MCF 10A (cell line): Measurements from ENCODE around the gene MSANTD7. TPM values are rescaled to one million over a fixed set of nuclear protein-coding genes. Genes with fewer than 3 reads are reported as not detected.

Source experiments
- Bru-seq: library from RNA; stranded (reverse); fragments of 400-500 nt; gene quantifications from one replicate; lab custom pipeline; 2021; lab: Mats Ljungman, UMichigan
- BruChase-seq, 2 experiments: library from RNA; stranded (reverse); fragments of 400-500 nt; gene quantifications; one replicate each; lab custom pipeline; 2021; lab: Mats Ljungman, UMichigan
- BruUV-seq: library from RNA; stranded (reverse); fragments of 400-500 nt; replicated peaks from 2 replicates; lab custom pipeline; 2021; lab: Mats Ljungman, UMichigan
- CTCF ChIA-PET: fragments of 300-600 bp; sonication (Branson Sonifier 250); formaldehyde crosslinking; extraction: SDS; loops from one replicate; lab custom pipeline; 2021; ENCODE audit warnings: antibody characterized with exemption, inconsistent platforms; lab: Yijun Ruan, JAX
- POLR2A ChIA-PET: fragments of 300-600, 350-650 bp; sonication (Branson Sonifier 250); formaldehyde crosslinking; extraction: SDS; loops from one replicate; lab custom pipeline; 2020; ENCODE audit warnings: antibody characterized with exemption, inconsistent platforms; lab: Yijun Ruan, JAX
- DNase-seq: peaks from one replicate; pipeline ENCODE4 v3.0.0-alpha.2; 2018; ENCODE audit not compliant: unreplicated experiment
- H3K27ac Mint-ChIP-seq: one replicate; pipeline ENCODE4 v1.8.0; 2022; ENCODE audit warnings: mild to moderate bottlenecking, low read depth, mixed read lengths; ENCODE audit not compliant: unreplicated experiment
- H3K27me3 Mint-ChIP-seq: one replicate; pipeline ENCODE4 v1.8.0; 2022; ENCODE audit warnings: mixed read lengths; ENCODE audit not compliant: insufficient read depth, unreplicated experiment
- H3K36me3 Mint-ChIP-seq: one replicate; pipeline ENCODE4 v1.8.0; 2022; ENCODE audit warnings: mild to moderate bottlenecking, moderate library complexity, mixed read lengths; ENCODE audit not compliant: insufficient read depth, unreplicated experiment
- H3K4me1 Mint-ChIP-seq: one replicate; pipeline ENCODE4 v1.8.0; 2022; ENCODE audit warnings: mixed read lengths; ENCODE audit not compliant: insufficient read depth, unreplicated experiment
- H3K4me3 Mint-ChIP-seq: one replicate; pipeline ENCODE4 v1.8.0; 2022; ENCODE audit warnings: mild to moderate bottlenecking, moderate library complexity, mixed read lengths; ENCODE audit not compliant: unreplicated experiment
- H3K9me3 Mint-ChIP-seq: one replicate; pipeline ENCODE4 v1.8.0; 2022; ENCODE audit warnings: mixed read lengths; ENCODE audit not compliant: unreplicated experiment
- intact Hi-C: fragments of 100-400 bp; cut with micrococcal nuclease; formaldehyde crosslinking; loops from 2 replicates; pipeline ENCODE4 v1.14.1; 2022
- long read RNA-seq: library from polyadenylated mRNA; stranded (forward); transcript quantifications from one replicate; pipeline ENCODE4 v2.0.0, GENCODE V29; 2022
- total RNA-seq: library from RNA; stranded (reverse); gene quantifications from 2 replicates; pipeline ENCODE4 v1.2.3, GENCODE V29; 2022
- TF ChIP-seq, protein P1 (sequence below): fragments of 200-600 bp; IDR thresholded peaks from one replicate; pipeline ENCODE4 v1.8.0; 2022; ENCODE audit warnings: antibody characterized with exemption, mild to moderate bottlenecking; ENCODE audit not compliant: unreplicated experiment

The MSANTD7 gene
- total RNA-seq (17.2 and 18.1 TPM in 2 replicates), Bru-seq, nascent RNA (percentile 89 among the genes with signal in this experiment), BruChase-seq, experiment 1, labeled RNA remaining after a 6-hour chase (percentile 95 among the genes with signal in this experiment), BruChase-seq, experiment 2, labeled RNA remaining after a 2-hour chase (percentile 98 among the genes with signal in this experiment)
- long read RNA-seq, full-length matches to known transcripts: 42 of 50 reads
- long read RNA-seq, partial matches to known transcripts: 7 of 50 reads
- long read RNA-seq, other reads (novel, unspliced or antisense): 1 of 50 reads

DNA sequence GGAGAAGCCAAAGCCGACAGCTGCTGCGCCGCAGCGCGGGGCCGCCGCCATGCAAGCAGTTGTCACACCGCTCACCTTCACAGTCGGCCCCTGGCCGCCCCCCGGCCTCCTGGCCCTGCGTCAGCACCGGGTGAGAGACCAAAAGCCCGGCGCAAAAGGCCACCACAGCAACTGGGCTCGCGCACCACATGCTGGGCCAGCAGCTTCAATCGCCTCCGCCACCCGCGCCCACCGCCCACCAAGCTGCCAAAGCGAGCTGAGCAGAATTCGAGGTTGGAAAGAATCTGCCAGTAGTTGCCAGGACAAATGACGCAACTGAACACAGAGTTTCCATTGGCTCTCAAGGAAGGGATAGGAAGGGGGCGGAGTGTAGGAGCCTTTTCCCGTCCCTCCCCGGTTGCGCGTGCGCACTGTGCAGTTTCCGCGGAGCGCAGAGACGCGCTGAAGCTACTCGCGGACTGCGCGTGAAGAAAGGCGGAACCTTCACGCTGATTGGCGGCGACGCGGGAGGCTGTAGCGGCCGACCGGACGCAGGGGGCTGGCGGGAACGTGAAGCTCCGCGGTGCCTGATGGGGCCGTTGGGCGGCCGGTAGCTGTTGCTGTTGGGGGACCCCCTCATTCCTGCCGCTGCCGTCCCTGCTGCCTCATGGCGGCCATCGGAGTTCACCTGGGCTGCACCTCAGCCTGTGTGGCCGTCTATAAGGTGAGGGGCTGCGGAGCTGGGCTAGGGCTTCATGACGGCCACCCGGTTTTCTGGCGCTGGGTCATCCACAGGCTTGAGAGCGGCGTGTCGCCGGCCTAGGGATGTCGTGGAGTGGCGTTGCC, at the start of gene MSANTD7, which contains the start of the genes CDNF and HSPA14:
Gene MSANTD7 (plus strand): TSS at position 550 of the 825 bp plus-strand sequence. CDS start 3,979 bp downstream, outside the sequence.
Gene CDNF (minus strand): TSS at position 281 of the 825 bp plus-strand sequence. CDS start 91 bp downstream, at position 190.
Gene HSPA14 (plus strand): TSS at position 550 of the 825 bp plus-strand sequence. CDS start 97 bp downstream, at position 647.
- intact Hi-C loops: loop anchor here (1.0 to 10.0 kb wide), 6 partner anchors 40 to 537 kb away; partner anchors contain the start of genes DCLRE1C, FAM171A1, RPP38 and SUV39H2
- no peaks in the 10 kb centered on the region for H3K9me3 Mint-ChIP-seq
- TF ChIP-seq, protein P1, sequence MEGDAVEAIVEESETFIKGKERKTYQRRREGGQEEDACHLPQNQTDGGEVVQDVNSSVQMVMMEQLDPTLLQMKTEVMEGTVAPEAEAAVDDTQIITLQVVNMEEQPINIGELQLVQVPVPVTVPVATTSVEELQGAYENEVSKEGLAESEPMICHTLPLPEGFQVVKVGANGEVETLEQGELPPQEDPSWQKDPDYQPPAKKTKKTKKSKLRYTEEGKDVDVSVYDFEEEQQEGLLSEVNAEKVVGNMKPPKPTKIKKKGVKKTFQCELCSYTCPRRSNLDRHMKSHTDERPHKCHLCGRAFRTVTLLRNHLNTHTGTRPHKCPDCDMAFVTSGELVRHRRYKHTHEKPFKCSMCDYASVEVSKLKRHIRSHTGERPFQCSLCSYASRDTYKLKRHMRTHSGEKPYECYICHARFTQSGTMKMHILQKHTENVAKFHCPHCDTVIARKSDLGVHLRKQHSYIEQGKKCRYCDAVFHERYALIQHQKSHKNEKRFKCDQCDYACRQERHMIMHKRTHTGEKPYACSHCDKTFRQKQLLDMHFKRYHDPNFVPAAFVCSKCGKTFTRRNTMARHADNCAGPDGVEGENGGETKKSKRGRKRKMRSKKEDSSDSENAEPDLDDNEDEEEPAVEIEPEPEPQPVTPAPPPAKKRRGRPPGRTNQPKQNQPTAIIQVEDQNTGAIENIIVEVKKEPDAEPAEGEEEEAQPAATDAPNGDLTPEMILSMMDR: no peak
- ChIA-PET POLR2A (interaction anchor here (0.7 to 4.3 kb wide), 32 partner anchors 8 to 470 kb away, joined by 3 to 90 read pairs (median 4); partner anchors contain the start of genes DCLRE1C, MEIG1 and SUV39H2), CTCF (interaction anchor here (0.6 to 3.6 kb wide), 10 partner anchors 9 to 341 kb away, joined by 3 to 30 read pairs (median 4); no protein-coding TSS in a partner anchor)
- H3K36me3 Mint-ChIP-seq: peaks cover 28% of the 10 kb centered on the region
- no TSS peak for BruUV-seq
- no peaks in the 10 kb centered on the region for H3K4me1 Mint-ChIP-seq
- H3K27me3 Mint-ChIP-seq: no peaks in the 10 kb centered on the region
- H3K4me3 Mint-ChIP-seq: peak within 1 kb of the TSS; percentile 76
- peak within 1 kb of the TSS; percentile 91 for H3K27ac Mint-ChIP-seq
- peak; percentile 99 for DNase-seq

- Mint-ChIP-seq H3K27me3 (peaks cover 19% of the 10 kb centered on the region), H3K27ac (no peak overlapping the region), H3K9me3 (no peaks in the 10 kb centered on the region), H3K4me3 (no peak overlapping the region), H3K36me3 (no peaks in the 10 kb centered on the region), H3K4me1 (no peaks in the 10 kb centered on the region)
- BruUV-seq: no TSS peak
- ChIA-PET POLR2A (no interaction called here), CTCF (interaction anchor here (1.1 kb wide), 1 partner anchor 9 kb away, joined by 3 read pairs; no protein-coding TSS in a partner anchor)
- TF ChIP-seq, protein P1: no peak
- intact Hi-C loops: no loop called here
- DNase-seq: no peak
These were observed 39.5 kb upstream of the MSANTD7 start for GRCh38 chr10:14798636-14799035.

GRCh38 chr10:14800397-14800796, 37.7 kb upstream of the MSANTD7 start:
- ChIA-PET CTCF (interaction anchor here (0.6 kb wide), 1 partner anchor 79 kb away, joined by 3 read pairs; no protein-coding TSS in a partner anchor), POLR2A (interaction anchor here (0.7 kb wide), 2 partner anchors 21 to 110 kb away, joined by 3 to 4 read pairs; no protein-coding TSS in a partner anchor)
- H3K27me3 Mint-ChIP-seq: peaks cover 19% of the 10 kb centered on the region
- no peaks in the 10 kb centered on the region for H3K36me3 Mint-ChIP-seq
- H3K9me3 Mint-ChIP-seq: no peaks in the 10 kb centered on the region
- DNase-seq: no peak
- intact Hi-C loops: no loop called here
- no peaks in the 10 kb centered on the region for H3K4me1 Mint-ChIP-seq
- TF ChIP-seq, protein P1: no peak
- no peak overlapping the region for H3K4me3 Mint-ChIP-seq
- H3K27ac Mint-ChIP-seq: no peak overlapping the region
- no TSS peak for BruUV-seq
